GM23248 (cell line): ENCODE results near the gene BRD4.

Source experiments
- EZH2 ChIP-seq: fragments of 200-600 bp; sonication (generic); IDR thresholded peaks from 2 replicates; pipeline ENCODE4 v1.6.1; 2018; ENCODE audit warnings: antibody characterized with exemption, mild to moderate bottlenecking; ENCODE audit not compliant: insufficient read depth, poor library complexity, severe bottlenecking
- EZH2phosphoT487 ChIP-seq: fragments of 200-600 bp; sonication (generic); IDR thresholded peaks from 2 replicates; pipeline ENCODE4 v1.6.1; 2018; ENCODE audit warnings: antibody characterized with exemption, moderate library complexity, mild to moderate bottlenecking, low read depth; ENCODE audit not compliant: insufficient read depth

GRCh38 chr19:15288146-15288963, 44.0 kb downstream of the BRD4 start:
- TF ChIP-seq EZH2phosphoT487 (no peak), EZH2 (no peak)
